T-helper 1 cell treated with Interleukin-12 subunit alpha and Interleukin-12 subunit beta and Interleukin-4 antibody, amounts not matched to agents 30 ng/mL and 1 ng/mL, for 36 hours (primary cell): ENCODE results near the gene RSPH9. TPM values are rescaled to one million over a fixed set of nuclear protein-coding genes. Genes with fewer than 3 reads are reported as not detected.
"Not testable (repeated sequence)": the region's sequence is repeated elsewhere in the genome, so short reads cannot be mapped to it uniquely, and the experiment has no call there.

Source experiments
- intact Hi-C: fragments of 100-400 bp; cut with micrococcal nuclease; formaldehyde crosslinking; loops from one replicate; pipeline ENCODE4 v1.15.1; 2024
- total RNA-seq: library from RNA; stranded (reverse); gene quantifications from 2 replicates; pipeline ENCODE4 v1.2.3, GENCODE V29; 2022

Gene RSPH9
- total RNA-seq, 1 donor from 2014 or later: not detected

GRCh38 chr6:43681303-43681702 is 36.5 kb downstream of the RSPH9 start:
- intact Hi-C loops: no loop called here

GRCh38 chr6:43682724-43683429 is 38.0 kb downstream of the RSPH9 start:
- intact Hi-C loops: no loop called here

- intact Hi-C loops: no loop called here
These were observed 39.0 kb downstream of the RSPH9 start for GRCh38 chr6:43683708-43684455.

- intact Hi-C loops: loop anchor here (1.0 kb wide), 5 partner anchors 20 to 700 kb away; partner anchors contain the start of genes CDC5L and VEGFA
These were observed 42.2 kb downstream of the RSPH9 start for GRCh38 chr6:43687079-43687436.

GRCh38 chr6:43687437-43688347 is 42.9 kb downstream of the RSPH9 start, which contains the start of gene MRPS18A:
Gene MRPS18A, minus strand, starts transcription at chr6:43687791. Its CDS starts 12 bp downstream, at chr6:43687779.
- intact Hi-C loops: loop anchor here (1.0 kb wide), 5 partner anchors 20 to 700 kb away; partner anchors contain the start of genes CDC5L and VEGFA

- intact Hi-C loops: no loop called here
These were observed 44.6 kb downstream of the RSPH9 start for GRCh38 chr6:43689421-43689820.

GRCh38 chr6:43695215-43695966 is 50.6 kb downstream of the RSPH9 start:
- intact Hi-C loops: no loop called here

- intact Hi-C loops: no loop called here
These were observed 51.1 kb downstream of the RSPH9 start for GRCh38 chr6:43695967-43696291.

- intact Hi-C loops: no loop called here
These were observed 52.6 kb downstream of the RSPH9 start for GRCh38 chr6:43697421-43697820.

GRCh38 chr6:43698584-43699349 is 53.9 kb downstream of the RSPH9 start:
- intact Hi-C loops: no loop called here

GRCh38 chr6:43699564-43700186 is 54.8 kb downstream of the RSPH9 start:
- intact Hi-C loops: no loop called here

GRCh38 chr6:43700939-43701560 is 56.2 kb downstream of the RSPH9 start:
- intact Hi-C loops: not testable (repeated sequence)

GRCh38 chr6:43702171-43702533 is 57.3 kb downstream of the RSPH9 start:
- intact Hi-C loops: no loop called here

- intact Hi-C loops: no loop called here
These were observed 58.0 kb downstream of the RSPH9 start for GRCh38 chr6:43702534-43703440.

- intact Hi-C loops: no loop called here
These were observed 58.9 kb downstream of the RSPH9 start for GRCh38 chr6:43703512-43704429.

GRCh38 chr6:43705996-43706395 is 61.2 kb downstream of the RSPH9 start:
- intact Hi-C loops: no loop called here

GRCh38 chr6:43706788-43707187 is 62.0 kb downstream of the RSPH9 start:
- intact Hi-C loops: no loop called here
